ENCODE results near the gene DENND6A. TPM values are rescaled to one million over a fixed set of nuclear protein-coding genes. Genes with fewer than 3 reads are reported as not detected.
A peak's percentile ranks its signal among the peaks of the same experiment; 100 is the strongest.

The DENND6A gene
- total and polyA plus RNA-seq, 2 of the 13 experiments (the other 11 are each of a cell fraction or from before 2014, with no cell fraction given): 9.4 to 11.1 TPM

- no peak for TF ChIP-seq MLLT10 (CRISPR knock-in tag; IDR thresholded peaks at IDR 0.05)
- TF ChIP-seq NRL (CRISPR knock-in tag; IDR thresholded peaks at IDR 0.05; ENCODE audit: borderline replicate concordance): no peak
- TF ChIP-seq ZNF839 (CRISPR knock-in tag; IDR thresholded peaks at IDR 0.05; ENCODE audit: borderline replicate concordance): no peak; the same call in 1 of the 2 replicates
- no peak for TF ChIP-seq ZEB1 (IDR thresholded peaks at IDR 0.05; ENCODE audit: insufficient replicate concordance, low read depth)
- no peak for TF ChIP-seq HNRNPK (IDR thresholded peaks at IDR 0.05; ENCODE audit: low read depth, low read length, poor library complexity, severe bottlenecking)
- TF ChIP-seq ZNF124 (CRISPR knock-in tag; IDR thresholded peaks at IDR 0.05): peak; percentile 40
- TF ChIP-seq POGZ (CRISPR knock-in tag; IDR thresholded peaks at IDR 0.05): peak; percentile 95
- peak; percentile 37; the same call in 1 of the 2 replicates for TF ChIP-seq UBTF (CRISPR knock-in tag; IDR thresholded peaks at IDR 0.05)
- 0 out of 2 replicates have a peak, but pooled peaks have one; percentile 11 for TF ChIP-seq ZNF558 (CRISPR knock-in tag; IDR thresholded peaks at IDR 0.05; ENCODE audit: borderline replicate concordance)
- TF ChIP-seq SIX4 (CRISPR knock-in tag; IDR thresholded peaks at IDR 0.05): peak; percentile 50
- TF ChIP-seq ZNF552 (CRISPR knock-in tag; IDR thresholded peaks at IDR 0.05; ENCODE audit: borderline replicate concordance): peak; percentile 68
- no peak for TF ChIP-seq REXO4 (CRISPR knock-in tag; IDR thresholded peaks at IDR 0.05; ENCODE audit: borderline replicate concordance)
- TF ChIP-seq ZNF563 (CRISPR knock-in tag; IDR thresholded peaks at IDR 0.05): no peak
- peak; percentile 97 for TF ChIP-seq ZNF580 (CRISPR knock-in tag; IDR thresholded peaks at IDR 0.05; ENCODE audit: borderline replicate concordance, low read depth)
- peak; percentile 64 for TF ChIP-seq TBL1XR1 (IDR thresholded peaks at IDR 0.05; ENCODE audit: borderline replicate concordance, low read length, partially characterized antibody)
- no peak for TF ChIP-seq ZNF17 (CRISPR knock-in tag; IDR thresholded peaks at IDR 0.05)
- no peak for TF ChIP-seq ZNF674 (CRISPR knock-in tag; IDR thresholded peaks at IDR 0.05; ENCODE audit: low read depth)
- peak; percentile 80 for TF ChIP-seq ZNF724P (CRISPR knock-in tag; IDR thresholded peaks at IDR 0.05; ENCODE audit: borderline replicate concordance)
- no peak for TF ChIP-seq CBX5 (CRISPR knock-in tag; IDR thresholded peaks at IDR 0.05; ENCODE audit: borderline replicate concordance)
- no peak; the same call in 1 of the 2 replicates for TF ChIP-seq ZNF709 (CRISPR knock-in tag; IDR thresholded peaks at IDR 0.05)
- no peak for TF ChIP-seq ZNF83 (CRISPR knock-in tag; IDR thresholded peaks at IDR 0.05; ENCODE audit: borderline replicate concordance)
- no peak for TF ChIP-seq DDIT3 (CRISPR knock-in tag; IDR thresholded peaks at IDR 0.05)
- TF ChIP-seq NAIF1 (CRISPR knock-in tag; IDR thresholded peaks at IDR 0.05; ENCODE audit: borderline replicate concordance): no peak
- TF ChIP-seq TBX3 (IDR thresholded peaks at IDR 0.05; ENCODE audit: borderline replicate concordance): no peak; the same call in 1 of the 2 replicates
- TF ChIP-seq JUNB (CRISPR knock-in tag; IDR thresholded peaks at IDR 0.05; ENCODE audit: borderline replicate concordance): no peak
- TF ChIP-seq ZNF362 (CRISPR knock-in tag; IDR thresholded peaks at IDR 0.05; ENCODE audit: borderline replicate concordance): no peak; the same call in 1 of the 2 replicates
Measured at GRCh38 chr3:57597127-57597923, 95.6 kb downstream of the DENND6A start, which contains the start of gene ARF4 (continued).
